HepG2 (cell line): Measurements from ENCODE around the gene RFC2. TPM values are rescaled to one million over a fixed set of nuclear protein-coding genes. Genes with fewer than 3 reads are reported as not detected.

ENCODE experiments used
- ATAC-seq: fragments of 200-7000 bp; cut with Tn5 transposase; 3 replicates; pipeline ENCODE4 v1.9.1; 2020; ENCODE audit warnings: mild to moderate bottlenecking, moderate library complexity
- BruUV-seq: library from RNA; stranded (reverse); fragments of 400-500 nt; replicated peaks from 2 replicates; lab custom pipeline; 2021; lab: Mats Ljungman, UMichigan
- CTCF ChIA-PET: fragments of 300-600 bp; formaldehyde crosslinking; extraction: SDS; loops from one replicate; lab custom pipeline; 2021; ENCODE audit warnings: low total read pairs, inconsistent platforms, low intra/inter-chr PET ratio; lab: Yijun Ruan, JAX
- POLR2A ChIA-PET: fragments of 350-600 bp; sonication (Branson Sonifier 250); formaldehyde crosslinking; loops from one replicate; lab custom pipeline; 2020; ENCODE audit warnings: antibody characterized with exemption, inconsistent platforms; lab: Yijun Ruan, JAX
- DNase-seq: peaks from one replicate; pipeline ENCODE4 v3.0.0-alpha.2; 2015; ENCODE audit warnings: low spot score
- FAIRE-seq: peaks from 3 replicates; lab custom pipeline; 2011; peaks lifted over from hg19 to GRCh38; lab: Jason Lieb, UNC
- H2AFZ ChIP-seq: one replicate; pipeline ENCODE4 v1.6.1; 2011; ENCODE audit warnings: low read length, inconsistent platforms
- H3K27ac ChIP-seq: fragments of 300-600 bp; 3 replicates; pipeline ENCODE4 v1.8.0; 2011; ENCODE audit warnings: mixed run types, mild to moderate bottlenecking, mixed read lengths, low read length, inconsistent platforms; ENCODE audit not compliant: insufficient read depth; ENCODE audit errors: extremely low read length
- H3K27me3 ChIP-seq, 2 experiments: fragments of 200-600 bp in 1 of 2; 2 replicates in 1 of 2; 3 replicates in 1 of 2; pipeline versions ENCODE4 v1.6.0 to v1.8.0; 2011; ENCODE audit warnings: low read length in 2 of 2, mild to moderate bottlenecking in 2 of 2, moderate library complexity in 2 of 2, inconsistent platforms in 1 of 2; ENCODE audit not compliant: insufficient read depth in 2 of 2, control insufficient read depth in 1 of 2
- H3K36me3 ChIP-seq, 2 experiments: fragments of 200-600 bp in 1 of 2; replicated peaks in 1 of 2; 2 replicates in 1 of 2; 3 replicates in 1 of 2; pipeline versions ENCODE4 v1.5.1 to v1.8.0; 2011; ENCODE audit warnings: low read length in 2 of 2, inconsistent platforms in 1 of 2; ENCODE audit not compliant: insufficient read depth in 2 of 2, control insufficient read depth in 1 of 2
- H3K4me1 ChIP-seq: 2 replicates; pipeline ENCODE4 v1.5.1; 2012; ENCODE audit warnings: low read length, inconsistent platforms; ENCODE audit not compliant: insufficient read depth
- H3K4me2 ChIP-seq: 2 replicates; pipeline ENCODE4 v1.6.0; 2011; ENCODE audit warnings: low read depth, low read length, inconsistent platforms
- H3K4me3 ChIP-seq, 3 experiments: fragments of 200-600 bp in 1 of 3; sonication (generic), shearing (Covaris generic) in 1 of 3; replicated peaks in 1 of 3; 2 replicates each; pipeline ENCODE4 v1.5.1; 2011 to 2016; ENCODE audit warnings: low read length in 3 of 3, inconsistent platforms in 2 of 3, low read depth in 2 of 3, mild to moderate bottlenecking in 2 of 3, control low read depth in 1 of 3, mixed read lengths in 1 of 3; ENCODE audit not compliant: insufficient read depth in 1 of 3
- H3K79me2 ChIP-seq: one replicate; pipeline ENCODE4 v1.6.1; 2011; ENCODE audit warnings: low read length, inconsistent platforms; ENCODE audit not compliant: insufficient read depth
- H3K9ac ChIP-seq: 2 replicates; pipeline ENCODE4 v1.6.0; 2011; ENCODE audit warnings: mild to moderate bottlenecking, low read depth, low read length, inconsistent platforms; ENCODE audit not compliant: insufficient read depth
- H3K9me3 ChIP-seq: 2 replicates; pipeline ENCODE4 v1.5.1; 2012; ENCODE audit warnings: mild to moderate bottlenecking, low read length
- H4K20me1 ChIP-seq: 2 replicates; pipeline ENCODE4 v1.6.0; 2011; ENCODE audit warnings: inconsistent platforms, mild to moderate bottlenecking, low read length, moderate library complexity; ENCODE audit not compliant: insufficient read depth
- DDIT3 ChIP-seq: sonication (generic); formaldehyde crosslinking; IDR thresholded peaks from 2 replicates; pipeline ENCODE4 v1.4.0; 2020; ENCODE audit warnings: mild to moderate bottlenecking, missing genetic modification reagents
- LBX2 ChIP-seq: sonication (generic); formaldehyde crosslinking; IDR thresholded peaks from 2 replicates; pipeline ENCODE4 v1.5.0; 2020; ENCODE audit warnings: missing genetic modification reagents, mild to moderate bottlenecking, borderline replicate concordance
- ZNF121 ChIP-seq: sonication (generic); formaldehyde crosslinking; IDR thresholded peaks from 2 replicates; pipeline ENCODE4 v1.5.0; 2020; ENCODE audit warnings: mild to moderate bottlenecking, missing genetic modification reagents
- WGBS: methylation state at CpG from one replicate; pipeline ENCODE4 v1.1.6; 2017; ENCODE audit warnings: low lambda C conversion rate; 5-methylcytosine and 5-hydroxymethylcytosine counted together
- in situ Hi-C: cut with HindIII; loops from 2 replicates; pipeline ENCODE4 v1.10.0; 2017; ENCODE audit warnings: low pct_unique_long_range_greater_than_20kb; ENCODE audit not compliant: extremely low pct_ligation_motif_present
- intact Hi-C: fragments of 100-400 bp; cut with micrococcal nuclease; formaldehyde crosslinking; loops from one replicate; pipeline ENCODE4 v1.10.0; 2022; ENCODE audit not compliant: unreplicated experiment
- polyA plus RNA-seq, 8 experiments: library from polyadenylated mRNA; depleted of rRNA in 3 of 8; stranded (reverse) in 7 of 8; unstranded in 1 of 8; fragments of >200 nt; fragmentation: Illumina TruSeq in 4 of 8; extraction: Trizol in 4 of 8; gene quantifications; 2 replicates each; pipeline versions ENCODE4 v1.2.1 to v1.2.3, GENCODE V29; 2011 to 2016; ENCODE audit warnings: low read depth in 4 of 8, missing spikeins in 1 of 8, mixed read lengths in 1 of 8; ENCODE audit not compliant: insufficient read depth in 1 of 8
- total RNA-seq, 5 experiments: library from RNA; depleted of rRNA; stranded (reverse); fragments of >200 nt; fragmentation: Illumina TruSeq; extraction: Trizol; gene quantifications; 2 replicates each; pipeline ENCODE4 v1.2.3, GENCODE V29; 2016; ENCODE audit warnings: low read depth in 1 of 5
- TF ChIP-seq, protein P1 (sequence below): sonication (generic); formaldehyde crosslinking; IDR thresholded peaks from 2 replicates; pipeline ENCODE4 v1.9.0; 2022; ENCODE audit warnings: missing genetic modification reagents, mild to moderate bottlenecking, borderline replicate concordance

Gene RFC2
- total and polyA plus RNA-seq, 2 of the 13 experiments (the other 11 are each of a cell fraction or from before 2014, with no cell fraction given), result 14.6 to 43.5 TPM

- Histone ChIP-seq H3K4me3 (no peak overlapping the region), H3K36me3 (peaks cover 0 to 3% of the 10 kb centered on the region in 2 experiments; a peak in 1 of 5 replicates), H3K27me3 (no peaks in the 10 kb centered on the region), H2AFZ (no peak overlapping the region), H3K9me3 (no peaks in the 10 kb centered on the region), H3K79me2 (no peaks in the 10 kb centered on the region), H3K4me2 (no peak overlapping the region), H4K20me1 (no peaks in the 10 kb centered on the region), H3K9ac (no peak overlapping the region), H3K27ac (no peak overlapping the region), H3K4me1 (peaks cover 20% of the 10 kb centered on the region)
- no TSS peak for BruUV-seq
- no peak for DNase-seq
- intact Hi-C loops, result no loop called here
- FAIRE-seq, result no peak
- ChIA-PET CTCF (no interaction called here), POLR2A (interaction anchor here (1.2 kb wide), 1 partner anchor 49 kb away, joined by 3 read pairs; no protein-coding TSS in a partner anchor)
- TF ChIP-seq, protein P1, sequence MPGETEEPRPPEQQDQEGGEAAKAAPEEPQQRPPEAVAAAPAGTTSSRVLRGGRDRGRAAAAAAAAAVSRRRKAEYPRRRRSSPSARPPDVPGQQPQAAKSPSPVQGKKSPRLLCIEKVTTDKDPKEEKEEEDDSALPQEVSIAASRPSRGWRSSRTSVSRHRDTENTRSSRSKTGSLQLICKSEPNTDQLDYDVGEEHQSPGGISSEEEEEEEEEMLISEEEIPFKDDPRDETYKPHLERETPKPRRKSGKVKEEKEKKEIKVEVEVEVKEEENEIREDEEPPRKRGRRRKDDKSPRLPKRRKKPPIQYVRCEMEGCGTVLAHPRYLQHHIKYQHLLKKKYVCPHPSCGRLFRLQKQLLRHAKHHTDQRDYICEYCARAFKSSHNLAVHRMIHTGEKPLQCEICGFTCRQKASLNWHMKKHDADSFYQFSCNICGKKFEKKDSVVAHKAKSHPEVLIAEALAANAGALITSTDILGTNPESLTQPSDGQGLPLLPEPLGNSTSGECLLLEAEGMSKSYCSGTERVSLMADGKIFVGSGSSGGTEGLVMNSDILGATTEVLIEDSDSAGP, result no peak
- no peak for TF ChIP-seq DDIT3 (CRISPR knock-in tag)
- TF ChIP-seq ZNF121 (CRISPR knock-in tag), result peak; percentile 59; the same call in 1 of the 2 replicates
- TF ChIP-seq LBX2 (CRISPR knock-in tag), result no peak
- no peak for ATAC-seq
- WGBS, result 84% methylated on average over 13 of the region's 17 CpGs
- in situ Hi-C loops, result loop anchor here (25.0 kb wide), 1 partner anchor 339 kb away; no protein-coding TSS in a partner anchor
These were observed 31.1 kb downstream of the RFC2 start for GRCh38 chr7:74222851-74223710.
